GM12874 (cell line): Measurements from ENCODE around the gene TSKU.

Experiments
- CTCF ChIP-seq: IDR thresholded peaks from 2 replicates; pipeline ENCODE4 v1.5.1; 2011; ENCODE audit warnings: low read depth, mild to moderate bottlenecking, control low read depth, low read length, moderate library complexity; ENCODE audit not compliant: insufficient read depth

Gene TSKU

GRCh38 chr11:76738618-76739240 lies 44.4 kb upstream of the TSKU start:
- TF ChIP-seq CTCF: no peak

- TF ChIP-seq CTCF: no peak
Measured at GRCh38 chr11:76739798-76740197, 43.4 kb upstream of the TSKU start.

GRCh38 chr11:76740772-76741171 lies 42.4 kb upstream of the TSKU start:
- no peak for TF ChIP-seq CTCF

- no peak for TF ChIP-seq CTCF
Measured at GRCh38 chr11:76742902-76743301, 40.3 kb upstream of the TSKU start.

- no peak for TF ChIP-seq CTCF
Measured at GRCh38 chr11:76744186-76745043, 38.7 kb upstream of the TSKU start.

- TF ChIP-seq CTCF: no peak
Measured at GRCh38 chr11:76745044-76745376, 38.1 kb upstream of the TSKU start.

- no peak for TF ChIP-seq CTCF
Measured at GRCh38 chr11:76745561-76746207, 37.5 kb upstream of the TSKU start.
